Tibial nerve (tissue), 4 donors: ENCODE results near the gene BMP8A.

Source experiments
- EP300 ChIP-seq, 2 donors: sonication (generic); formaldehyde crosslinking; IDR thresholded peaks; one replicate each; pipeline ENCODE4 v1.6.1; 2017; ENCODE audit warnings: antibody characterized with exemption in 2 of 2, mild to moderate bottlenecking in 1 of 2
- POLR2A ChIP-seq, 2 donors: fragments of 450-650 bp; IDR thresholded peaks; one replicate each; pipeline ENCODE4 v1.6.1; 2017; ENCODE audit warnings: antibody characterized with exemption in 2 of 2, mild to moderate bottlenecking in 2 of 2, moderate library complexity in 2 of 2
- TF ChIP-seq, protein P1 (sequence below), 5 experiments: fragments of 200-600 bp in 3 of 5; fragments of 450-650 bp in 2 of 5; sonication (generic) in 3 of 5; IDR thresholded peaks; one replicate each; pipeline ENCODE4 v1.5.1; 2016 to 2019; ENCODE audit warnings: antibody characterized with exemption in 5 of 5, mild to moderate bottlenecking in 3 of 5, moderate library complexity in 2 of 5

DNA sequence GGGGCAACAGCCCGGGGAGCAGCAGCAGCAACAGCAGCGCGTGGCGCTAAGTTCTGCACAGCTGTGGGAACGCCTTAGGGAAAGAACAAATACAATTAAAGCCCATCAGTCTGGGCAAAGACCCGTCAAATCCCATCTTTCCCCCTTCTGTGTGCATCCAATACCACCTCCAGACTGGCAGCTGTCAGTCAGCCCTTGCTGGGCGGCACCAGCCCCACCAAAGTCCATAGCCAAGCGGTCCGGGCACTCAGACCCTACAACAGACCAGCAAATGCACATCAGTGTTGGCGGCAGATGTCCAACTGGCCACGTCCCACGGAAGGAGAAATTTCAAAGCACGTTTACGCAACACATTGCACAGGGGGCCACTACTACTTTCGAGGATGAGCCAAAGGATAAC, 72.2 kb downstream of the BMP8A start:
- TF ChIP-seq, protein P1, sequence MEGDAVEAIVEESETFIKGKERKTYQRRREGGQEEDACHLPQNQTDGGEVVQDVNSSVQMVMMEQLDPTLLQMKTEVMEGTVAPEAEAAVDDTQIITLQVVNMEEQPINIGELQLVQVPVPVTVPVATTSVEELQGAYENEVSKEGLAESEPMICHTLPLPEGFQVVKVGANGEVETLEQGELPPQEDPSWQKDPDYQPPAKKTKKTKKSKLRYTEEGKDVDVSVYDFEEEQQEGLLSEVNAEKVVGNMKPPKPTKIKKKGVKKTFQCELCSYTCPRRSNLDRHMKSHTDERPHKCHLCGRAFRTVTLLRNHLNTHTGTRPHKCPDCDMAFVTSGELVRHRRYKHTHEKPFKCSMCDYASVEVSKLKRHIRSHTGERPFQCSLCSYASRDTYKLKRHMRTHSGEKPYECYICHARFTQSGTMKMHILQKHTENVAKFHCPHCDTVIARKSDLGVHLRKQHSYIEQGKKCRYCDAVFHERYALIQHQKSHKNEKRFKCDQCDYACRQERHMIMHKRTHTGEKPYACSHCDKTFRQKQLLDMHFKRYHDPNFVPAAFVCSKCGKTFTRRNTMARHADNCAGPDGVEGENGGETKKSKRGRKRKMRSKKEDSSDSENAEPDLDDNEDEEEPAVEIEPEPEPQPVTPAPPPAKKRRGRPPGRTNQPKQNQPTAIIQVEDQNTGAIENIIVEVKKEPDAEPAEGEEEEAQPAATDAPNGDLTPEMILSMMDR (IDR thresholded peaks at IDR 0.05), result no peak
- TF ChIP-seq POLR2A (IDR thresholded peaks at IDR 0.05), result no peak
- TF ChIP-seq EP300 (IDR thresholded peaks at IDR 0.05), result no peak
